CD4-positive, alpha-beta T cell treated with Interleukin-6 for 4 hours (primary cell): ENCODE data around the gene TCP1.
A peak's percentile ranks its signal among the peaks of the same experiment; 100 is the strongest.
"Not testable (repeated sequence)": the region's sequence is repeated elsewhere in the genome, so short reads cannot be mapped to it uniquely, and the experiment has no call there.

ENCODE experiments used
- DNase-seq: peaks from one replicate; pipeline ENCODE4 v3.0.0-alpha.2; 2020; ENCODE audit warnings: mixed read lengths

Gene TCP1

GRCh38 chr6:159789377-159790148, at the start of gene TCP1:
Gene TCP1 (minus strand): TSS chr6:159789602. CDS start chr6:159789468, 134 bp downstream.
- DNase-seq: peak; percentile 100

- no peak for DNase-seq
These were observed 48.8 kb upstream of the TCP1 start for GRCh38 chr6:159838020-159838744.

GRCh38 chr6:159837511-159837910, 48.1 kb upstream of the TCP1 start:
- DNase-seq: no peak

- no peak for DNase-seq
These were observed 47.5 kb upstream of the TCP1 start for GRCh38 chr6:159836718-159837490.

- DNase-seq: peak; percentile 44
These were observed 44.7 kb upstream of the TCP1 start for GRCh38 chr6:159833997-159834603.

GRCh38 chr6:159833556-159833955, 44.2 kb upstream of the TCP1 start:
- no peak for DNase-seq

- peak; percentile 12 for DNase-seq
These were observed 43.5 kb upstream of the TCP1 start for GRCh38 chr6:159832946-159833345.

GRCh38 chr6:159831373-159831679, 41.9 kb upstream of the TCP1 start:
- no peak for DNase-seq

- no peak for DNase-seq
These were observed 41.3 kb upstream of the TCP1 start for GRCh38 chr6:159830501-159831372.

GRCh38 chr6:159829526-159829925, 40.1 kb upstream of the TCP1 start:
- no peak for DNase-seq

GRCh38 chr6:159828074-159828473, 38.7 kb upstream of the TCP1 start:
- no peak for DNase-seq

- DNase-seq: no peak
These were observed 37.7 kb upstream of the TCP1 start for GRCh38 chr6:159826968-159827647.

GRCh38 chr6:159826004-159826403, 36.6 kb upstream of the TCP1 start:
- DNase-seq: no peak

- not testable (repeated sequence) for DNase-seq
These were observed 35.3 kb upstream of the TCP1 start for GRCh38 chr6:159824690-159825089.

GRCh38 chr6:159823953-159824352, 34.6 kb upstream of the TCP1 start:
- no peak for DNase-seq

GRCh38 chr6:159821726-159822125, 32.3 kb upstream of the TCP1 start:
- no peak for DNase-seq

- DNase-seq: no peak
These were observed 31.7 kb upstream of the TCP1 start for GRCh38 chr6:159821122-159821521.

- DNase-seq: peak; percentile 63
These were observed 30.7 kb upstream of the TCP1 start for GRCh38 chr6:159819932-159820640.

- no peak for DNase-seq
These were observed 29.7 kb upstream of the TCP1 start for GRCh38 chr6:159819098-159819497.

GRCh38 chr6:159817951-159818739, 28.7 kb upstream of the TCP1 start:
- no peak for DNase-seq
